Pancreas (tissue), 10 donors: ENCODE data around the gene SPSB2. TPM values are rescaled to one million over a fixed set of nuclear protein-coding genes. Genes with fewer than 3 reads are reported as not detected.

Experiments
- ATAC-seq, 4 donors: fragments of 200-7000 bp; cut with Tn5 transposase; one replicate each; pipeline versions ENCODE4 v1.8.0 to v1.9.1; 2020; ENCODE audit warnings: mild to moderate bottlenecking in 4 of 4, moderate library complexity in 4 of 4
- DNase-seq, 6 donors: peaks; one replicate each; pipeline ENCODE4 v3.0.0-alpha.2; 2020
- FAIRE-seq: peaks from 2 replicates; lab custom pipeline; 2012; peaks lifted over from hg19 to GRCh38; lab: Jason Lieb, UNC
- H3K27ac ChIP-seq, 4 donors: fragments of 200-600 bp; sonication (generic); 1 replicate in 3 of 4; 2 replicates in 1 of 4; pipeline versions ENCODE4 v1.5.0 to v1.8.0; 2020
- H3K27me3 ChIP-seq, 4 donors: fragments of 200-600 bp; one replicate each; pipeline ENCODE4 v1.8.0; 2021
- H3K36me3 ChIP-seq, 3 donors: fragments of 200-600 bp; sonication (generic) in 1 of 3; one replicate each; pipeline versions ENCODE4 v1.5.0 to v1.8.0; 2020 to 2021
- H3K4me1 ChIP-seq, 3 donors: fragments of 200-600 bp; one replicate each; pipeline ENCODE4 v1.8.0; 2021
- H3K4me3 ChIP-seq, 4 donors: fragments of 200-600 bp; sonication (generic) in 2 of 4; one replicate each; pipeline versions ENCODE4 v1.5.0 to v1.8.0; 2020 to 2021
- H3K9me3 ChIP-seq, 4 donors: fragments of 200-600 bp; one replicate each; pipeline ENCODE4 v1.8.0; 2021
- CTCF ChIP-seq, 4 donors: fragments of 200-600 bp; sonication (generic) in 3 of 4; IDR thresholded peaks; one replicate each; pipeline versions ENCODE4 v1.5.0 to v1.8.0; 2021; ENCODE audit warnings: antibody characterized with exemption in 4 of 4
- WGBS, 2 donors: extraction: QIAGEN DNeasy Blood & Tissue Kit; methylation state at CpG; one replicate each; pipeline ENCODE4 v1.1.7; 2013; 5-methylcytosine and 5-hydroxymethylcytosine counted together
- intact Hi-C, 3 donors: fragments of 100-400 bp; cut with DNase I; formaldehyde crosslinking; loops; one replicate each; pipeline versions ENCODE4 v1.11.1 to v1.14.2; 2022
- polyA plus RNA-seq, 2 donors: library from polyadenylated mRNA; stranded (reverse); fragments of 200-250 nt; gene quantifications; one replicate each; pipeline ENCODE4 v1.2.3, GENCODE V29; 2013
- total RNA-seq, 6 donors: library from RNA; stranded (reverse); fragmentation: NEBNext Ultra II Directional in 4 of 6; extraction: Animal tissue kit (Norgen Biotek cat#: 25700) in 4 of 6; gene quantifications; one replicate each; pipeline versions ENCODE4 v1.2.1 to v1.2.4, GENCODE V29; 2021 to 2023
- donor health status: healthy with polysubstance abuse.
- donor health status: DM: no; HTN: no; CAD: no; lungs with moderate emphysema.
- donor health status: DM: no; HTN: no; CAD: no.
- donor health status: control.
- donor health status: control.
- donor health status: Bipolar disorder and iron deficiency.
- donor health status: DM: yes; HTN: yes; CAD: no.
- donor health status: DM: no; HTN: no; CAD: no.
- donor health status: DM: no; HTN: no; CAD: no.
- donor health status: DM: yes; HTN: yes; CAD: no.

Gene SPSB2
- total and polyA plus RNA-seq, 8 donors = 3.1 to 12.5 (median 4.8) TPM

GRCh38 chr12:6824901-6825381 lies 48.2 kb downstream of the SPSB2 start:
- peaks cover 0 to 3% (median 0%) of the 10 kb centered on the region in 4 donors for H3K27me3 ChIP-seq
- WGBS, 2 donors = 19 to 23% methylated on average over 11 to 12 of the region's 12 CpGs
- no peak overlapping the region for H3K4me3 ChIP-seq
- TF ChIP-seq CTCF (IDR thresholded peaks at IDR 0.05) = no peak
- intact Hi-C loops = loop anchor here in 1 of 3 donors (10.0 kb wide), 1 partner anchor 90 kb away; no protein-coding TSS in a partner anchor
- no peak for FAIRE-seq
- H3K27ac ChIP-seq = no peak overlapping the region
- peaks cover 0 to 4% (median 0%) of the 10 kb centered on the region in 3 donors for H3K4me1 ChIP-seq
- H3K36me3 ChIP-seq = no peaks in the 10 kb centered on the region
- H3K9me3 ChIP-seq = no peaks in the 10 kb centered on the region
- peak in 1 of 6 donors; percentile 35 for DNase-seq
- no peak for ATAC-seq

GRCh38 chr12:6824085-6824775 lies 48.9 kb downstream of the SPSB2 start:
- Histone ChIP-seq H3K4me3 (no peak overlapping the region), H3K36me3 (no peaks in the 10 kb centered on the region), H3K4me1 (peaks cover 0 to 4% (median 0%) of the 10 kb centered on the region in 3 donors), H3K27me3 (peaks cover 0 to 3% (median 0%) of the 10 kb centered on the region in 4 donors), H3K27ac (no peak overlapping the region), H3K9me3 (no peaks in the 10 kb centered on the region)
- TF ChIP-seq CTCF (IDR thresholded peaks at IDR 0.05) = no peak
- FAIRE-seq (no peak), ATAC-seq (no peak), DNase-seq (peak in 1 of 6 donors; percentile 57)
- WGBS, 2 donors = 59 to 67% methylated on average over 35 to 37 of the region's 37 CpGs
- intact Hi-C loops = loop anchor here in 1 of 3 donors (10.0 kb wide), 1 partner anchor 89 kb away; no protein-coding TSS in a partner anchor

- no peak for TF ChIP-seq CTCF (IDR thresholded peaks at IDR 0.05)
- no peak for ATAC-seq
- FAIRE-seq = no peak
- peaks cover 0 to 3% (median 0%) of the 10 kb centered on the region in 4 donors for H3K27me3 ChIP-seq
- intact Hi-C loops = loop anchor here in 1 of 3 donors (10.0 kb wide), 1 partner anchor 89 kb away; no protein-coding TSS in a partner anchor
- no peaks in the 10 kb centered on the region for H3K9me3 ChIP-seq
- DNase-seq = peak in 1 of 6 donors; percentile 30
- no peak overlapping the region for H3K4me3 ChIP-seq
- 52 to 54% methylated on average over 10 to 12 of the region's 12 CpGs for WGBS, 2 donors
- H3K36me3 ChIP-seq = no peaks in the 10 kb centered on the region
- H3K4me1 ChIP-seq = peaks cover 0 to 4% (median 0%) of the 10 kb centered on the region in 3 donors
- no peak overlapping the region for H3K27ac ChIP-seq
These were observed 49.7 kb downstream of the SPSB2 start for GRCh38 chr12:6823182-6824084.

GRCh38 chr12:6822426-6823135 lies 50.5 kb downstream of the SPSB2 start:
- no peaks in the 10 kb centered on the region for H3K9me3 ChIP-seq
- peaks cover 0 to 4% (median 0%) of the 10 kb centered on the region in 3 donors for H3K4me1 ChIP-seq
- ATAC-seq = no peak
- DNase-seq = no peak
- H3K36me3 ChIP-seq = no peaks in the 10 kb centered on the region
- FAIRE-seq = no peak
- H3K27me3 ChIP-seq = peaks cover 0 to 3% (median 0%) of the 10 kb centered on the region in 4 donors
- peak overlapping the region in 1 of 4 donors; percentile 36 for H3K4me3 ChIP-seq
- TF ChIP-seq CTCF (IDR thresholded peaks at IDR 0.05) = no peak
- WGBS, 2 donors = 44 to 55% methylated on average over 7 of the region's 7 CpGs
- H3K27ac ChIP-seq = no peak overlapping the region
- intact Hi-C loops = loop anchor here in 1 of 3 donors (10.0 kb wide), 1 partner anchor 88 kb away; no protein-coding TSS in a partner anchor
